Osteocyte (in vitro differentiated cells): ENCODE results near the gene TENM4. TPM values are rescaled to one million over a fixed set of nuclear protein-coding genes. Genes with fewer than 3 reads are reported as not detected.

Experiments
- DNase-seq: peaks from one replicate; pipeline ENCODE4 v3.0.0; 2021; ENCODE audit warnings: mixed read lengths; ENCODE audit not compliant: unreplicated experiment; ENCODE audit errors: extremely low spot score
- H3K27ac Mint-ChIP-seq: one replicate; pipeline ENCODE4 v1.8.0; 2021; ENCODE audit warnings: mild to moderate bottlenecking, mixed read lengths; ENCODE audit not compliant: unreplicated experiment
- H3K27me3 Mint-ChIP-seq: one replicate; pipeline ENCODE4 v1.8.0; 2021; ENCODE audit warnings: mixed read lengths; ENCODE audit not compliant: unreplicated experiment
- H3K36me3 Mint-ChIP-seq: one replicate; pipeline ENCODE4 v1.8.0; 2021; ENCODE audit warnings: mixed read lengths; ENCODE audit not compliant: unreplicated experiment
- H3K4me1 Mint-ChIP-seq: one replicate; pipeline ENCODE4 v1.8.0; 2021; ENCODE audit warnings: mixed read lengths; ENCODE audit not compliant: unreplicated experiment
- H3K4me3 Mint-ChIP-seq: one replicate; pipeline ENCODE4 v1.8.0; 2021; ENCODE audit warnings: mild to moderate bottlenecking, moderate library complexity, mixed read lengths; ENCODE audit not compliant: unreplicated experiment
- H3K9me3 Mint-ChIP-seq: one replicate; pipeline ENCODE4 v1.8.0; 2021; ENCODE audit warnings: mixed read lengths; ENCODE audit not compliant: unreplicated experiment
- CTCF ChIP-seq: fragments of 200-600 bp; sonication (generic); IDR thresholded peaks from 2 replicates; pipeline ENCODE4 v1.5.0; 2021; ENCODE audit warnings: antibody characterized with exemption, mild to moderate bottlenecking, moderate library complexity
- total RNA-seq: library from RNA; stranded (reverse); gene quantifications from 2 replicates; pipeline ENCODE4 v1.2.1, GENCODE V29; 2021

The TENM4 gene
- total RNA-seq, 1 donor from 2014 or later: 74.1 TPM

DNA sequence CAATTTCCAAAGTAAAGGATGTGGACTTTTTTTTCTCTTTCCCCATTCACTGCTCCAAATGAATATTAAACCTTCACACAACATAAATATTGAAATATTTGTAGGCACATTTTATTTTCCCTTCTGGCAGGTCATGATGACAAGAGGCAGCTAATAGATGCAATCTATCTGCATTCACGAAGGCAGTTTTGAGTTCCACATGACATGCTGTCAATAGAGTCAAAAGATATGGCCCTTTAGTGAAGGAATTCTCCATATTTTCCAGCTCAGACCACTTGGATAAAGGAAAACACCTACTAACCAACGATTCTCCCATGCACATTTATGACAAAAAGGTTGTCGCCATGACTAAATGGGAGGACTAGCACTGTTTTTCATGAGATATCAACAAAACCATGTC, 37.9 kb downstream of the TENM4 start:
- TF ChIP-seq CTCF: no peak
- Mint-ChIP-seq H3K27ac (no peak overlapping the region), H3K36me3 (peaks cover 3% of the 10 kb centered on the region), H3K4me3 (no peak overlapping the region), H3K27me3 (peaks cover 2% of the 10 kb centered on the region), H3K4me1 (peaks cover 2% of the 10 kb centered on the region), H3K9me3 (no peaks in the 10 kb centered on the region)
- no peak for DNase-seq

- H3K27ac Mint-ChIP-seq: no peak overlapping the region
- H3K27me3 Mint-ChIP-seq: peaks cover 2% of the 10 kb centered on the region
- H3K9me3 Mint-ChIP-seq: no peaks in the 10 kb centered on the region
- no peak for DNase-seq
- TF ChIP-seq CTCF: peak; percentile 55
- no peak overlapping the region for H3K4me3 Mint-ChIP-seq
- H3K4me1 Mint-ChIP-seq: peaks cover 9% of the 10 kb centered on the region
- H3K36me3 Mint-ChIP-seq: peaks cover 3% of the 10 kb centered on the region
Measured at GRCh38 chr11:79400717-79401330, 40.0 kb downstream of the TENM4 start.

DNA sequence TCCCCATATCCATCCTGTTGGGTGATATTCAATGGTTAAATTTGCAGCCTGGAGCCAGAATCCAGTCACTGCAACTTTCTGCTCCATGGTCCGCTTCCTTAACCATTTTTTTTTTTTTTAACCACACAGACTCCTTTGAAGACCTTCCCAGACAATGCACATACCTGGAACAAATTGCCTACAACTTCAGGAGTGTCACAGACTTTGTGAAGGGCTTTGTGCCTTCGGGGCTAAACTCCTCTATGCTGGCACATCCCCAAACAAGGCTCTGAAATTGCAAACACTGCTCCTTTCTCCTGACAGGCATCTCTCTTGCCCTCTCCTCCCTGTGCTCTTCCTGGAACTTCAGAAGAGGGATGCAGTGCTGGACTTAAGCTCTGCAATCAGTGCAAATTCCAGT, 40.6 kb downstream of the TENM4 start:
- H3K9me3 Mint-ChIP-seq: no peaks in the 10 kb centered on the region
- H3K27ac Mint-ChIP-seq: no peak overlapping the region
- no peak overlapping the region for H3K4me3 Mint-ChIP-seq
- no peak for DNase-seq
- H3K27me3 Mint-ChIP-seq: peaks cover under 1% of the 10 kb centered on the region
- peaks cover 9% of the 10 kb centered on the region for H3K4me1 Mint-ChIP-seq
- peaks cover 3% of the 10 kb centered on the region for H3K36me3 Mint-ChIP-seq
- TF ChIP-seq CTCF: no peak

GRCh38 chr11:79397252-79397651, 43.6 kb downstream of the TENM4 start:
- H3K4me3 Mint-ChIP-seq: no peak overlapping the region
- H3K36me3 Mint-ChIP-seq: peaks cover 3% of the 10 kb centered on the region
- H3K9me3 Mint-ChIP-seq: no peaks in the 10 kb centered on the region
- no peaks in the 10 kb centered on the region for H3K27me3 Mint-ChIP-seq
- TF ChIP-seq CTCF: no peak
- H3K27ac Mint-ChIP-seq: no peak overlapping the region
- peaks cover 14% of the 10 kb centered on the region for H3K4me1 Mint-ChIP-seq
- DNase-seq: no peak

GRCh38 chr11:79396674-79397073, 44.2 kb downstream of the TENM4 start:
- Mint-ChIP-seq H3K4me1 (peaks cover 14% of the 10 kb centered on the region), H3K27me3 (no peaks in the 10 kb centered on the region), H3K27ac (no peak overlapping the region), H3K9me3 (no peaks in the 10 kb centered on the region), H3K4me3 (no peak overlapping the region), H3K36me3 (peaks cover 2% of the 10 kb centered on the region)
- TF ChIP-seq CTCF: no peak
- DNase-seq: no peak
